ENCODE results near the gene SMG6.

GRCh38 chr17:2197271-2197670 is 106.3 kb downstream of the SMG6 start:
- TF ChIP-seq, protein P1, sequence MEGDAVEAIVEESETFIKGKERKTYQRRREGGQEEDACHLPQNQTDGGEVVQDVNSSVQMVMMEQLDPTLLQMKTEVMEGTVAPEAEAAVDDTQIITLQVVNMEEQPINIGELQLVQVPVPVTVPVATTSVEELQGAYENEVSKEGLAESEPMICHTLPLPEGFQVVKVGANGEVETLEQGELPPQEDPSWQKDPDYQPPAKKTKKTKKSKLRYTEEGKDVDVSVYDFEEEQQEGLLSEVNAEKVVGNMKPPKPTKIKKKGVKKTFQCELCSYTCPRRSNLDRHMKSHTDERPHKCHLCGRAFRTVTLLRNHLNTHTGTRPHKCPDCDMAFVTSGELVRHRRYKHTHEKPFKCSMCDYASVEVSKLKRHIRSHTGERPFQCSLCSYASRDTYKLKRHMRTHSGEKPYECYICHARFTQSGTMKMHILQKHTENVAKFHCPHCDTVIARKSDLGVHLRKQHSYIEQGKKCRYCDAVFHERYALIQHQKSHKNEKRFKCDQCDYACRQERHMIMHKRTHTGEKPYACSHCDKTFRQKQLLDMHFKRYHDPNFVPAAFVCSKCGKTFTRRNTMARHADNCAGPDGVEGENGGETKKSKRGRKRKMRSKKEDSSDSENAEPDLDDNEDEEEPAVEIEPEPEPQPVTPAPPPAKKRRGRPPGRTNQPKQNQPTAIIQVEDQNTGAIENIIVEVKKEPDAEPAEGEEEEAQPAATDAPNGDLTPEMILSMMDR (IDR thresholded peaks at IDR 0.05): no peak
- TF ChIP-seq ZFX (IDR thresholded peaks at IDR 0.05; ENCODE audit: borderline replicate concordance): no peak

All from 22Rv1 (cell line).